GM10266 (cell line): ENCODE results near the gene SLC25A51.

Experiments
- DNase-seq: peaks from one replicate; pipeline ENCODE4 v3.0.0; 2012; ENCODE audit errors: extremely low spot score
- CTCF ChIP-seq: IDR thresholded peaks from 2 replicates; pipeline ENCODE4 v1.5.1; 2012; ENCODE audit warnings: mild to moderate bottlenecking, low read depth; ENCODE audit not compliant: control insufficient read depth, insufficient read depth; ENCODE audit errors: missing control alignments

The SLC25A51 gene

DNA sequence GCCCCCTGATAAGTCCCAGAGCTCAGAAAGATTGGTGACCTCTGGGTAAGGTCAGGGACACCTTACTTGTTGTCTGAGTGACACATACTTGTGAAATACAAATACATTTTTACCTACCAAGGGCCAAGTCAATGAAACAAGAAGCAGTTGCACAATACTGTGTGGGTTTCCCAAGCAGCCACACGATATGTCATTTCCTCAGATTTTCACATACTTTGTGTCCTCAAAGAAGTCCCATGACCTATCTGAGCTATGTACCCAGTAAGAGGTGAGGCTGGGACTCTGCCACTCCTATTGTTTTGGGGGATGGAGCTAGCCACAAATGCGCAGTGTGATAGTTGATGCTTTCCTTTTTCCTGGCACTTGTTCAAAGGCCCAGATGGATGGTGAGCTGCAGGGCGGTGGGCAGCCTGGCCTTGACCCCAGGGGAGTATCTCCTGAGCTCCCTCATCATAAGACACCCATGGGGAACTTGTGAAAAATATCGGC is 4.8 kb upstream of the SLC25A51 start:
- no peak for DNase-seq
- no peak for TF ChIP-seq CTCF

DNA sequence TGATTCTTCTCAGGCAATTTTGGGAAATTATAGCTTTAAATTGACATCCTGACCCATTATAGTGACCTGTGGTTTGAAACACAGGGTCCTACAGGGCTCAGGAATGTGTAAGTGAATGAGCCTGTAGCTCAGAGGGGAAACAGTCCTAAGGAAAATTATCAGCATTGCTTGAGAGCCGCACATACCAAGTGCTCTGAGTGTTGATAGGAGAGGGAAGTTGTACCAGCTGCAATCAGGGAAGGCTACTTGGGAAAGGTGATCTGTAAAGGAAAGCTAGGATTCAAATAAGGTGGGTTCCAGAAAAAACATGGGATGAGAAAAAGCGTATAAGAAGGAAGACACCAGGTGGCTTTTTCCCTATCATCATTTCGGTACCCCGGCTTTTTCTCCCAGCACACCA is 4.4 kb upstream of the SLC25A51 start:
- no peak for DNase-seq
- no peak for TF ChIP-seq CTCF

DNA sequence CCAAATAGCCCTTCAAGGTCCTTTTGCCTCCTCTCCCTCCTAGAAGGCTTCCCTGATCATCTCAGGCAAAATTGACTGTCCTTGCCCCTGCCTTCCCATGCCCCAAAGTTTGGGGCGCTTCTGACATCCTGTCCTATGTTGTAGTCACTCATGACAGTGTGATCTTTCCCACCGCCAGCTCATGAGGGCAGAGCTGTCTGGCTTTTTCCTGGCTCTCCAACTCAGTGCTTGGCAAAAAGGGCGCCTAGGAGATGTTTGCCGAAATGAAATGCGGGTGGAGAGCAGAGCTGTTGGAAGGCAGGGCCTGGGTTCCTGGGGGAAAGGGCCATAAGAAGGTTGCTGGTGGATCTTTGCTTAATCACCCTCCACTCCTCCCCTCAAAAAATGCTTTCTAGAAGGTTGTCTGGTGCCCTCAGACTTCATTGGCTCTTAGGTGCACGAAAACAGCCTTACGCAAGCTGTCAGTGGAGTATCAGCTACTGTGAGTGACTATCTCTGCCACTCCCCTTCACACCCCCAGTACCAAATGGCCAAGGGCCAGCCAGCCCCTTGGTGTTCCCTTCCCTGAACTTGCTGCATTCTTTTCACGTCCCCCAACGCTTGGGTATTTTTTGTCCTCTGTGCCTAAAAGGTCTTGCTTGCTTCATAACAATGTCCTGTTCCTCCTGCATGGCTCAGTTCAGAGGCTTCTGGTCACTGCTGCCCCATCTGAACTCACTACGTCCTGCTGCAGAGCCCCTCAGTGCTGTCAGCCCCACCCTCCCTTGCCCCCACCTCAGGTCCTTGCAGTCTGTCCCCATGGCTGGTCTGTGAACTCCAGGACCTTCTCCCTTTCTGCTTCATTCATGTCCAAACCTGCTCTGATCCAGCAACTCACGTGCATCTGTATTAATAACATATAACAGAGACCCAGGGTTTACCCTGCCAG is 2.6 kb upstream of the SLC25A51 start:
- no peak for DNase-seq
- no peak for TF ChIP-seq CTCF

- no peak for TF ChIP-seq CTCF
- DNase-seq: no peak
Measured at GRCh38 chr9:37905776-37906175, 1.8 kb upstream of the SLC25A51 start.

GRCh38 chr9:37905131-37905505 is 1.2 kb upstream of the SLC25A51 start:
- no peak for TF ChIP-seq CTCF
- DNase-seq: no peak

GRCh38 chr9:37904445-37905130 is 661 bp upstream of the SLC25A51 start:
- no peak for DNase-seq
- TF ChIP-seq CTCF: no peak
